GM23248 (cell line): Measurements from ENCODE around the gene MCL1. TPM values are rescaled to one million over a fixed set of nuclear protein-coding genes. Genes with fewer than 3 reads are reported as not detected.
"Not testable (repeated sequence)": the region's sequence is repeated elsewhere in the genome, so short reads cannot be mapped to it uniquely, and the experiment has no call there.

Source experiments
- DNase-seq: peaks from one replicate; pipeline ENCODE4 v3.0.0-alpha.2; 2015
- H2AFZ ChIP-seq: fragments of 200-600 bp; sonication (generic); 2 replicates; pipeline ENCODE4 v1.6.1; 2016; ENCODE audit warnings: antibody characterized with exemption
- H3F3A ChIP-seq: fragments of 200-600 bp; sonication (generic); 2 replicates; pipeline ENCODE4 v1.6.1; 2016; ENCODE audit warnings: mild to moderate bottlenecking, antibody characterized with exemption, mixed run types; ENCODE audit not compliant: insufficient read depth
- H3K27ac ChIP-seq: fragments of 200-600 bp; sonication (generic); 2 replicates; pipeline ENCODE4 v1.5.1; 2016; ENCODE audit warnings: mild to moderate bottlenecking
- H3K27me3 ChIP-seq: fragments of 200-600 bp; sonication (generic); replicated peaks from 2 replicates; pipeline ENCODE4 v1.6.1; 2016; ENCODE audit warnings: mild to moderate bottlenecking; ENCODE audit not compliant: insufficient read depth
- H3K36me3 ChIP-seq: fragments of 200-600 bp; sonication (generic); 2 replicates; pipeline ENCODE4 v1.6.1; 2016; ENCODE audit warnings: low read depth, mild to moderate bottlenecking
- H3K4me1 ChIP-seq: fragments of 200-600 bp; sonication (generic); 2 replicates; pipeline ENCODE4 v1.6.1; 2016; ENCODE audit warnings: mild to moderate bottlenecking; ENCODE audit not compliant: insufficient read depth
- H3K4me2 ChIP-seq: fragments of 200-600 bp; sonication (generic); one replicate; pipeline ENCODE4 v1.6.1; 2016; ENCODE audit warnings: mild to moderate bottlenecking; ENCODE audit not compliant: unreplicated experiment
- H3K4me3 ChIP-seq: fragments of 200-600 bp; sonication (generic); 2 replicates; pipeline ENCODE4 v1.5.1; 2016; ENCODE audit warnings: mild to moderate bottlenecking
- H3K79me2 ChIP-seq: fragments of 200-600 bp; sonication (generic); 2 replicates; pipeline ENCODE4 v1.6.1; 2016; ENCODE audit warnings: mild to moderate bottlenecking; ENCODE audit not compliant: insufficient read depth
- H3K9ac ChIP-seq: fragments of 200-600 bp; sonication (generic); 2 replicates; pipeline ENCODE4 v1.6.1; 2016; ENCODE audit warnings: mild to moderate bottlenecking
- H3K9me2 ChIP-seq: fragments of 200-600 bp; sonication (generic); 2 replicates; pipeline ENCODE4 v1.6.1; 2016; ENCODE audit warnings: mixed run types, mild to moderate bottlenecking, moderate library complexity; ENCODE audit not compliant: insufficient read depth
- H3K9me3 ChIP-seq: fragments of 200-600 bp; sonication (generic); one replicate; pipeline ENCODE4 v1.6.1; 2017; ENCODE audit warnings: low read depth
- H4K20me1 ChIP-seq: fragments of 200-600 bp; sonication (generic); 2 replicates; pipeline ENCODE4 v1.6.0; 2016; ENCODE audit not compliant: insufficient read depth
- EZH2 ChIP-seq: fragments of 200-600 bp; sonication (generic); IDR thresholded peaks from 2 replicates; pipeline ENCODE4 v1.6.1; 2018; ENCODE audit warnings: antibody characterized with exemption, mild to moderate bottlenecking; ENCODE audit not compliant: insufficient read depth, poor library complexity, severe bottlenecking
- EZH2phosphoT487 ChIP-seq: fragments of 200-600 bp; sonication (generic); IDR thresholded peaks from 2 replicates; pipeline ENCODE4 v1.6.1; 2018; ENCODE audit warnings: antibody characterized with exemption, moderate library complexity, mild to moderate bottlenecking, low read depth; ENCODE audit not compliant: insufficient read depth
- WGBS, 2 experiments: methylation state at CpG; one replicate each; pipeline ENCODE4 v1.1.6; 2015 to 2017; ENCODE audit warnings: low lambda C conversion rate in 2 of 2, low coverage in 1 of 2; ENCODE audit errors: missing lambda C conversion rate in 2 of 2; 5-methylcytosine and 5-hydroxymethylcytosine counted together
- in situ Hi-C: fragments of 300-500 bp; cut with MboI; formaldehyde crosslinking; loops from 2 replicates; pipeline ENCODE4 v1.15.0; 2020
- polyA plus RNA-seq: library from polyadenylated mRNA; unstranded; fragments of >200 nt; fragmentation: Nextera tagmentation; extraction: Ambion mirVana; gene quantifications from 2 replicates; pipeline ENCODE4 v1.2.1, GENCODE V29; 2016
- total RNA-seq: library from RNA; depleted of rRNA; stranded (reverse); fragments of >200 nt; shearing (Covaris generic); gene quantifications from 2 replicates; pipeline ENCODE4 v1.2.3, GENCODE V29; 2014

MCL1 gene
- total and polyA plus RNA-seq, 2 experiments from 2014 or later: 84.7 to 310 TPM

DNA sequence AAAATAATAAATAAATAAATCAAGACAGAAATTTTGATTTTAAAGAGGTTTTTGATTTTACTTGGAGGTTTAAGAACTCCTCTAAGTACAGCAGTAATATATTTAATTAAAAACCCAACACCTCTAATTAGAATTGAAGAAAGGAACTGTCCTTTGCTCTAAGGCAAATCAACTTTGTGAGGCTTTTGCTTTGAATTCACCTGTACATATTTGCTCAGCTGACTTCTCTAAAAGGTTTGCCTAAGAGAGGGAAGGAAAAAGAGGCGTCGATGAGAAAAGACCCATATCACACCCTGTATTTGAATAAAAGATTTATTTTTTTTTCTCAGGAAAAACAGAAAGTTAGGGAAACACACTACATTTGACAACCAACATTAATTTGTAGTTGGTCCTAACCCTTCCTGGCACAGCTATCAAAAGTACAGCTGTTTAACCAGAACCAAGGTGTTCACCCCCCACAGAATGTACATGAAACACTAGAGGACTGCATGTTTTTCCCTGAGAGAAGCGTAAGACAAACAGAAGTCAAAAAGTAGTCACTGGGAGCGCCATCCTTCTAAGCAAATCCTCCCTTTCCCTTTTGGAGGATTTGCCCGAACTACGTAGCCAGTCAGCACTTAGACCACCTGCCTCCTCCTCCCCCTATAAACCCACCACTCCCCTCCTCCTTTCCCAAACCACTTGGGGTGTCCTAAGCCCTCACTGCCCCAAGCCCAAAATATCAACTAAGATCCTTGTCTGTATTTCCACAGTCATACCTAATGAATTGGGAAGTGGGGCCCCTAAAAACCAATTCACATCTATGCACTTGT, 4.9 kb downstream of the MCL1 start:
- Histone ChIP-seq H3K4me3 (peak overlapping the region; percentile 98), H3K9ac (peak overlapping the region; percentile 99), H3K4me1 (peaks cover 56% of the 10 kb centered on the region), H4K20me1 (peaks cover 32% of the 10 kb centered on the region; the same call in 1 of the 2 replicates), H3K27ac (peak overlapping the region; percentile 100), H3K9me3 (no peaks in the 10 kb centered on the region), H3K9me2 (no peaks in the 10 kb centered on the region), H3F3A (peaks cover 94% of the 10 kb centered on the region), H3K79me2 (peaks cover 88% of the 10 kb centered on the region), H2AFZ (no peak overlapping the region), H3K36me3 (peaks cover 74% of the 10 kb centered on the region), H3K4me2 (peak overlapping the region; percentile 98), H3K27me3 (no peaks in the 10 kb centered on the region)
- in situ Hi-C loops: no loop called here
- TF ChIP-seq EZH2phosphoT487: no peak
- TF ChIP-seq EZH2: no peak
- DNase-seq: peak; percentile 37
- 71 to 73% methylated on average over 6 of the region's 6 CpGs for WGBS, 2 experiments

DNA sequence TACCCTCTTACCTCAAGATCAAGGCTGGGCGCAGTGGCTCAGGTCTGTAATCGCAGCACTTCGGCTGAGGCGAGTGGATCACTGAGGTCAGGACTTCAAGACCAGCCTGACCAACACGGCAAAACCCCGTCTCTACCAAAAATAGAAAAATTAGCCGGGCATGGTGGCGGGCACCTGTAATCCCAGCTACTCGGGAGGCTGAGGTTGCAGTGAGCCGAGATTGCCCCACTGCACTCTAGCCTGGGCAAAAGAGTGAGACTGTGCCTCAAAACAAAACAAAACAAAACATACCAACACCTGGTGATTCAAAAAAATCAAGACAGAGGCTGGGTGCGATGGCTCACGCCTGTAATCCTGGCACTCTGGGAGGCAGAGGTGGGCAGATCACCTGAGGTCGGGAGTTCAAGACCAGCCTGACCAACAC, 5.8 kb downstream of the MCL1 start:
- H3K9ac ChIP-seq: peak overlapping the region; percentile 99
- 82 to 87% methylated on average over 13 of the region's 13 CpGs for WGBS, 2 experiments
- peaks cover 32% of the 10 kb centered on the region; the same call in 1 of the 2 replicates for H4K20me1 ChIP-seq
- H3K9me3 ChIP-seq, H3K9me2 ChIP-seq, in situ Hi-C loops, DNase-seq, H2AFZ ChIP-seq, H3K27me3 ChIP-seq: not testable (repeated sequence)
- peaks cover 63% of the 10 kb centered on the region for H3K4me1 ChIP-seq
- peak overlapping the region; percentile 98 for H3K4me2 ChIP-seq
- peak overlapping the region; percentile 26 for H3K4me3 ChIP-seq
- H3K27ac ChIP-seq: peak overlapping the region; percentile 100
- H3K79me2 ChIP-seq: peaks cover 80% of the 10 kb centered on the region
- peaks cover 99% of the 10 kb centered on the region for H3F3A ChIP-seq
- H3K36me3 ChIP-seq: peaks cover 74% of the 10 kb centered on the region

DNA sequence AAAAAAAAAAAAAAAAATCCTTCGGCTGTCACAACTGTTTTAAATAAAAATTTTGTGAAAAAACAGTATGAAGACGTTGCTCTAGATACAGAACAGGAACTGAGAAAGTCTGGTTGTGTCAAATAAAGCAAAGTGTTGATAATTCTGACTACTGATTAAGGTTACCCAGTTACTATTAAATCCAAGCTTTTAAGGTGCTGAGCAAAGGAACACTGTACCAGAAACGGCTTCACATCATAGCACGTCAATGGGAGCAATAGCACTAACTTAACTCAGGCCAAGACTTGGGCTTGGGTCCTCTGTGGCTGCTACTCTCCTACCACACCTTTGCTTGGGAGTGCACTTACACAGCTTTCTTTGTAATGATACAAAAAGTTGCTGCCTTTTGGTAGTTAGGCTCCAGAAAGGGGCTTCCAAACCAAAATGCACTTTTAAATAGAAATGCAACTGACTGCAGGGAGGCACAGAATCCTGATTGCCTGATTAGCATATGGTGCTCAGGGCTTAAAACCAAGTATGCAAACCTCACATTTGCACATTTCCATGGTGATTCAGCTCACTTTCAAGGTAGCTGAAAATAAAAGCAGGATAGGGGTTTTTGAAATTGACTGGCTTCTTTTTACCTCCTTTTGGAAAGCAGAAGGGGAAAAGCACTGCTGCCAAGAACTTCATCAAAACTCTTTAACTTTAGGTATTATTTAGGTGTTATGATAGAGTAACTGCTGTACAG, 6.3 kb downstream of the MCL1 start:
- H3K4me3 ChIP-seq: peak overlapping the region; percentile 26
- no peak overlapping the region for H2AFZ ChIP-seq
- in situ Hi-C loops: no loop called here
- peaks cover 71% of the 10 kb centered on the region for H3K36me3 ChIP-seq
- H3K79me2 ChIP-seq: peaks cover 74% of the 10 kb centered on the region
- WGBS, 2 experiments: 32 to 33% methylated on average over 4 of the region's 4 CpGs
- DNase-seq: peak; percentile 28
- H3K9me2 ChIP-seq: no peaks in the 10 kb centered on the region
- peak overlapping the region; percentile 99 for H3K9ac ChIP-seq
- TF ChIP-seq EZH2: no peak
- TF ChIP-seq EZH2phosphoT487: no peak
- H3K27me3 ChIP-seq: no peaks in the 10 kb centered on the region
- peak overlapping the region; percentile 98 for H3K4me2 ChIP-seq
- peaks cover 30% of the 10 kb centered on the region; the same call in 1 of the 2 replicates for H4K20me1 ChIP-seq
- no peaks in the 10 kb centered on the region for H3K9me3 ChIP-seq
- H3K27ac ChIP-seq: peak overlapping the region; percentile 100
- peaks cover 98% of the 10 kb centered on the region for H3F3A ChIP-seq
- peaks cover 68% of the 10 kb centered on the region for H3K4me1 ChIP-seq

DNA sequence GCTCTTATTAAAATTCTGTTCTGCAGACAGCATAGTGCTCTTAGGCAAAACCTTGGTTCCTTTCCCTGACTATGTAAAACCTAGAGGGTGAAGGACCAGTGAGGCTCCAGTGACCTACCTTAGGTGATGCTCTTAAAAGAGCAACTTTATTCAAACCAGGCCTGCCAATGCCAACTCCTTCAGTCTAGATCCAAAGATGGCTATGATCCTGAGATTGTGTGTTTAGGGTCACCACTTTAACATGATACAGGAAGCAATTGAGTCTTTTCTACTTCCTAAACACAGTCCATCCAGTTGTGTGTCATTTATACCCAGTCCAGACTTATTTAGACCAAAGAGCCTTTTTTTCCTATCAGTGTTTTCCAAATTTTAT, 10.8 kb downstream of the MCL1 start:
- in situ Hi-C loops: loop anchor here (10.0 kb wide), 1 partner anchor 246 kb away; no protein-coding TSS in a partner anchor
- H3K4me3 ChIP-seq: 0 out of 2 replicates have a peak overlapping the region, but pooled peaks have one; percentile 20

More for the DNA sequence above, 10.8 kb downstream of the MCL1 start:
- Histone ChIP-seq H3K9ac (peak overlapping the region; percentile 84), H2AFZ (no peak overlapping the region), H3K4me1 (peaks cover 78% of the 10 kb centered on the region), H3K27ac (peak overlapping the region; percentile 100), H3K79me2 (peaks cover 66% of the 10 kb centered on the region), H4K20me1 (no peaks in the 10 kb centered on the region), H3K27me3 (no peaks in the 10 kb centered on the region), H3F3A (peaks cover 92% of the 10 kb centered on the region), H3K9me3 (no peaks in the 10 kb centered on the region), H3K9me2 (no peaks in the 10 kb centered on the region), H3K4me2 (peak overlapping the region; percentile 35), H3K36me3 (peaks cover 27% of the 10 kb centered on the region)
- no peak for DNase-seq
- TF ChIP-seq EZH2phosphoT487: no peak
- TF ChIP-seq EZH2: no peak
